HEK293 (cell line): ENCODE results near the gene METTL1.

Experiments used
- BCL11A ChIP-seq: fragments of 450-650 bp; formaldehyde crosslinking; IDR thresholded peaks from 2 replicates; pipeline ENCODE4 v1.5.1; 2016; ENCODE audit warnings: low read depth, missing biosample characterization, missing genetic modification characterization
- EGR2 ChIP-seq: fragments of 450-650 bp; formaldehyde crosslinking; IDR thresholded peaks from 2 replicates; pipeline ENCODE4 v1.5.1; 2016; ENCODE audit warnings: low read depth, missing biosample characterization, missing genetic modification characterization
- GLIS1 ChIP-seq: fragments of 450-650 bp; formaldehyde crosslinking; IDR thresholded peaks from 2 replicates; pipeline ENCODE4 v1.5.1; 2016; ENCODE audit warnings: missing biosample characterization, missing genetic modification characterization
- PBX3 ChIP-seq: sonication (generic); formaldehyde crosslinking; IDR thresholded peaks from 2 replicates; pipeline ENCODE4 v1.8.1; 2022; ENCODE audit warnings: mild to moderate bottlenecking, moderate library complexity, missing genetic modification reagents
- PRDM10 ChIP-seq: fragments of 450-650 bp; formaldehyde crosslinking; IDR thresholded peaks from 2 replicates; pipeline ENCODE4 v1.5.1; 2016; ENCODE audit warnings: missing biosample characterization, missing genetic modification characterization
- PRDM6 ChIP-seq: fragments of 450-650 bp; formaldehyde crosslinking; IDR thresholded peaks from 2 replicates; pipeline ENCODE4 v1.5.1; 2017; ENCODE audit warnings: missing biosample characterization, missing genetic modification characterization
- SP2 ChIP-seq: fragments of 450-650 bp; formaldehyde crosslinking; IDR thresholded peaks from 2 replicates; pipeline ENCODE4 v1.5.1; 2016; ENCODE audit warnings: missing biosample characterization, missing genetic modification characterization
- SP3 ChIP-seq: fragments of 450-650 bp; formaldehyde crosslinking; IDR thresholded peaks from 2 replicates; pipeline ENCODE4 v1.5.1; 2016; ENCODE audit warnings: missing biosample characterization, missing genetic modification characterization
- TRIM28 ChIP-seq: IDR thresholded peaks from 2 replicates; pipeline ENCODE4 v1.6.1; 2011; ENCODE audit warnings: low read length, control low read depth, borderline replicate concordance
- ZBTB26 ChIP-seq: fragments of 450-650 bp; formaldehyde crosslinking; optimal IDR thresholded peaks from 2 replicates; pipeline ENCODE3; 2016; ENCODE audit warnings: missing biosample characterization, mild to moderate bottlenecking, missing genetic modification characterization
- ZBTB7A ChIP-seq: fragments of 450-650 bp; formaldehyde crosslinking; IDR thresholded peaks from 2 replicates; pipeline ENCODE4 v1.5.1; 2016; ENCODE audit warnings: low read depth, missing biosample characterization, missing genetic modification characterization
- ZFHX2 ChIP-seq: fragments of 450-650 bp; formaldehyde crosslinking; conservative IDR thresholded peaks from 2 replicates; pipeline ENCODE4 v1.5.1; 2016; ENCODE audit warnings: missing biosample characterization, missing genetic modification characterization
- ZFP37 ChIP-seq: fragments of 450-650 bp; formaldehyde crosslinking; IDR thresholded peaks from 2 replicates; pipeline ENCODE4 v1.5.1; 2016; ENCODE audit warnings: missing biosample characterization, missing genetic modification characterization
- ZNF16 ChIP-seq: fragments of 450-650 bp; formaldehyde crosslinking; IDR thresholded peaks from 2 replicates; pipeline ENCODE4 v1.5.1; 2016; ENCODE audit warnings: low read depth, missing biosample characterization, missing genetic modification characterization
- ZNF2 ChIP-seq: fragments of 450-650 bp; formaldehyde crosslinking; IDR thresholded peaks from 2 replicates; pipeline ENCODE4 v1.5.1; 2016; ENCODE audit warnings: missing biosample characterization, missing genetic modification characterization
- ZNF211 ChIP-seq: fragments of 450-650 bp; formaldehyde crosslinking; IDR thresholded peaks from 2 replicates; pipeline ENCODE4 v1.5.1; 2016; ENCODE audit warnings: low read depth, missing biosample characterization, missing genetic modification characterization
- ZNF341 ChIP-seq: fragments of 450-650 bp; formaldehyde crosslinking; IDR thresholded peaks from 2 replicates; pipeline ENCODE4; 2016; ENCODE audit warnings: low read depth, missing biosample characterization, missing genetic modification characterization
- ZNF600 ChIP-seq: fragments of 450-650 bp; formaldehyde crosslinking; IDR thresholded peaks from 2 replicates; pipeline ENCODE4 v1.5.1; 2016; ENCODE audit warnings: missing biosample characterization, missing genetic modification characterization
- TF ChIP-seq, protein P1 (sequence below): fragments of 450-650 bp; formaldehyde crosslinking; IDR thresholded peaks from 2 replicates; pipeline ENCODE4 v1.5.1; 2017; ENCODE audit warnings: missing biosample characterization, missing genetic modification characterization
- TF ChIP-seq, protein P2 (sequence below): fragments of 450-650 bp; formaldehyde crosslinking; IDR thresholded peaks from 2 replicates; pipeline ENCODE4 v1.5.1; 2016; ENCODE audit warnings: missing biosample characterization, missing genetic modification characterization
- TF ChIP-seq, protein P3 (sequence below): fragments of 450-650 bp; formaldehyde crosslinking; IDR thresholded peaks from 2 replicates; pipeline ENCODE4 v1.5.1; 2016; ENCODE audit warnings: missing biosample characterization, missing genetic modification characterization, low read depth
- TF ChIP-seq, protein P4 (sequence below): fragments of 450-650 bp; formaldehyde crosslinking; IDR thresholded peaks from 2 replicates; pipeline ENCODE4 v1.5.1; 2017; ENCODE audit warnings: missing biosample characterization, missing genetic modification characterization
- TF ChIP-seq, protein P5 (sequence below): fragments of 450-650 bp; formaldehyde crosslinking; IDR thresholded peaks from 2 replicates; pipeline ENCODE4 v1.5.1; 2017; ENCODE audit warnings: missing biosample characterization, missing genetic modification characterization

METTL1 gene

GRCh38 chr12:57772429-57773322, 771 bp upstream of the METTL1 start, which contains the start of gene EEF1AKMT3 (continued):
- TF ChIP-seq SP3 (tag by site-specific recombination): peak; percentile 50
- 0 out of 2 replicates have a peak, but pooled peaks have one; percentile 19 for TF ChIP-seq PBX3
- TF ChIP-seq, protein P1, sequence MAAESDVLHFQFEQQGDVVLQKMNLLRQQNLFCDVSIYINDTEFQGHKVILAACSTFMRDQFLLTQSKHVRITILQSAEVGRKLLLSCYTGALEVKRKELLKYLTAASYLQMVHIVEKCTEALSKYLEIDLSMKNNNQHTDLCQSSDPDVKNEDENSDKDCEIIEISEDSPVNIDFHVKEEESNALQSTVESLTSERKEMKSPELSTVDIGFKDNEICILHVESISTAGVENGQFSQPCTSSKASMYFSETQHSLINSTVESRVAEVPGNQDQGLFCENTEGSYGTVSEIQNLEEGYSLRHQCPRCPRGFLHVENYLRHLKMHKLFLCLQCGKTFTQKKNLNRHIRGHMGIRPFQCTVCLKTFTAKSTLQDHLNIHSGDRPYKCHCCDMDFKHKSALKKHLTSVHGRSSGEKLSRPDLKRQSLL (tag by site-specific recombination): no peak
- TF ChIP-seq ZBTB7A (tag by site-specific recombination): no peak
- peak; percentile 84 for TF ChIP-seq ZBTB26 (tag by site-specific recombination)
- TF ChIP-seq ZNF600 (tag by site-specific recombination): peak; percentile 47; the same call in 1 of the 2 replicates
- TF ChIP-seq, protein P2, sequence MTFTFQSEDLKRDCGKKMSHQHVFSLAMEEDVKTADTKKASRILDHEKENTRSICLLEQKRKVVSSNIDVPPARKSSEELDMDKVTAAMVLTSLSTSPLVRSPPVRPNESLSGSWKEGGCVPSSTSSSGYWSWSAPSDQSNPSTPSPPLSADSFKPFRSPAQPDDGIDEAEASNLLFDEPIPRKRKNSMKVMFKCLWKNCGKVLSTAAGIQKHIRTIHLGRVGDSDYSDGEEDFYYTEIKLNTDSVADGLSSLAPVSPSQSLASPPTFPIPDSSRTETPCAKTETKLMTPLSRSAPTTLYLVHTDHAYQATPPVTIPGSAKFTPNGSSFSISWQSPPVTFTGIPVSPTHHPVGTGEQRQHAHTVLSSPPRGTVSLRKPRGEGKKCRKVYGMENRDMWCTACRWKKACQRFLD (tag by site-specific recombination): no peak
- TF ChIP-seq EGR2 (tag by site-specific recombination): 0 out of 2 replicates have a peak, but pooled peaks have one; percentile 19
- TF ChIP-seq, protein P3, sequence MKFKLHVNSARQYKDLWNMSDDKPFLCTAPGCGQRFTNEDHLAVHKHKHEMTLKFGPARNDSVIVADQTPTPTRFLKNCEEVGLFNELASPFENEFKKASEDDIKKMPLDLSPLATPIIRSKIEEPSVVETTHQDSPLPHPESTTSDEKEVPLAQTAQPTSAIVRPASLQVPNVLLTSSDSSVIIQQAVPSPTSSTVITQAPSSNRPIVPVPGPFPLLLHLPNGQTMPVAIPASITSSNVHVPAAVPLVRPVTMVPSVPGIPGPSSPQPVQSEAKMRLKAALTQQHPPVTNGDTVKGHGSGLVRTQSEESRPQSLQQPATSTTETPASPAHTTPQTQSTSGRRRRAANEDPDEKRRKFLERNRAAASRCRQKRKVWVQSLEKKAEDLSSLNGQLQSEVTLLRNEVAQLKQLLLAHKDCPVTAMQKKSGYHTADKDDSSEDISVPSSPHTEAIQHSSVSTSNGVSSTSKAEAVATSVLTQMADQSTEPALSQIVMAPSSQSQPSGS (tag by site-specific recombination): no peak
- TF ChIP-seq, protein P4, sequence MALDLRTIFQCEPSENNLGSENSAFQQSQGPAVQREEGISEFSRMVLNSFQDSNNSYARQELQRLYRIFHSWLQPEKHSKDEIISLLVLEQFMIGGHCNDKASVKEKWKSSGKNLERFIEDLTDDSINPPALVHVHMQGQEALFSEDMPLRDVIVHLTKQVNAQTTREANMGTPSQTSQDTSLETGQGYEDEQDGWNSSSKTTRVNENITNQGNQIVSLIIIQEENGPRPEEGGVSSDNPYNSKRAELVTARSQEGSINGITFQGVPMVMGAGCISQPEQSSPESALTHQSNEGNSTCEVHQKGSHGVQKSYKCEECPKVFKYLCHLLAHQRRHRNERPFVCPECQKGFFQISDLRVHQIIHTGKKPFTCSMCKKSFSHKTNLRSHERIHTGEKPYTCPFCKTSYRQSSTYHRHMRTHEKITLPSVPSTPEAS (tag by site-specific recombination): no peak
- TF ChIP-seq BCL11A (tag by site-specific recombination): 0 out of 2 replicates have a peak, but pooled peaks have one; percentile 34
- no peak for TF ChIP-seq TRIM28
- peak; percentile 57 for TF ChIP-seq GLIS1 (tag by site-specific recombination)
- peak; percentile 48 for TF ChIP-seq SP2 (tag by site-specific recombination)
- peak; percentile 52; the same call in 1 of the 2 replicates for TF ChIP-seq ZNF341 (tag by site-specific recombination)
- peak; percentile 55 for TF ChIP-seq ZFHX2 (tag by site-specific recombination)
- no peak for TF ChIP-seq ZNF211 (tag by site-specific recombination)
- TF ChIP-seq ZNF16: no peak
- TF ChIP-seq, protein P5, sequence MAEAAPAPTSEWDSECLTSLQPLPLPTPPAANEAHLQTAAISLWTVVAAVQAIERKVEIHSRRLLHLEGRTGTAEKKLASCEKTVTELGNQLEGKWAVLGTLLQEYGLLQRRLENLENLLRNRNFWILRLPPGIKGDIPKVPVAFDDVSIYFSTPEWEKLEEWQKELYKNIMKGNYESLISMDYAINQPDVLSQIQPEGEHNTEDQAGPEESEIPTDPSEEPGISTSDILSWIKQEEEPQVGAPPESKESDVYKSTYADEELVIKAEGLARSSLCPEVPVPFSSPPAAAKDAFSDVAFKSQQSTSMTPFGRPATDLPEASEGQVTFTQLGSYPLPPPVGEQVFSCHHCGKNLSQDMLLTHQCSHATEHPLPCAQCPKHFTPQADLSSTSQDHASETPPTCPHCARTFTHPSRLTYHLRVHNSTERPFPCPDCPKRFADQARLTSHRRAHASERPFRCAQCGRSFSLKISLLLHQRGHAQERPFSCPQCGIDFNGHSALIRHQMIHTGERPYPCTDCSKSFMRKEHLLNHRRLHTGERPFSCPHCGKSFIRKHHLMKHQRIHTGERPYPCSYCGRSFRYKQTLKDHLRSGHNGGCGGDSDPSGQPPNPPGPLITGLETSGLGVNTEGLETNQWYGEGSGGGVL (tag by site-specific recombination): peak; percentile 69
- TF ChIP-seq ZNF2: no peak
- no peak for TF ChIP-seq PRDM6 (tag by site-specific recombination)
- 0 out of 2 replicates have a peak, but pooled peaks have one; percentile 24 for TF ChIP-seq PRDM10
- TF ChIP-seq ZFP37 (tag by site-specific recombination): peak; percentile 33; the same call in 1 of the 2 replicates
